Gastroesophageal sphincter (tissue), 4 donors: Measurements from ENCODE around the gene NUP210L. TPM values are rescaled to one million over a fixed set of nuclear protein-coding genes. Genes with fewer than 3 reads are reported as not detected.

Experiments used
- ATAC-seq: fragments of 150-250 bp; one replicate; pipeline ENCODE4 v1.9.1; 2016; ENCODE audit warnings: mild to moderate bottlenecking, moderate library complexity
- H3K27ac ChIP-seq, 4 donors: fragments of 200-600 bp; sonication (generic) in 3 of 4; 1 replicate in 3 of 4; 2 replicates in 1 of 4; pipeline ENCODE4 v1.5.1; 2016 to 2019
- H3K27me3 ChIP-seq: fragments of 200-600 bp; sonication (generic); one replicate; pipeline ENCODE4 v1.5.1; 2019
- H3K36me3 ChIP-seq, 2 donors: fragments of 200-600 bp; sonication (generic); one replicate each; pipeline ENCODE4 v1.5.1; 2019; ENCODE audit warnings: control low read depth in 1 of 2
- H3K4me1 ChIP-seq, 3 donors: fragments of 200-600 bp; sonication (generic); 1 replicate in 2 of 3; 2 replicates in 1 of 3; pipeline ENCODE4 v1.5.1; 2016 to 2019; ENCODE audit warnings: control low read depth in 2 of 3
- H3K4me3 ChIP-seq, 2 donors: fragments of 200-600 bp; sonication (generic); one replicate each; pipeline ENCODE4 v1.5.1; 2019; ENCODE audit warnings: mild to moderate bottlenecking in 1 of 2, moderate library complexity in 1 of 2
- H3K9me3 ChIP-seq, 3 donors: fragments of 200-600 bp; sonication (generic); one replicate each; pipeline ENCODE4 v1.5.1; 2017 to 2019; ENCODE audit warnings: control low read depth in 2 of 3
- EP300 ChIP-seq: sonication (generic); formaldehyde crosslinking; IDR thresholded peaks from one replicate; pipeline ENCODE4 v1.6.1; 2017; ENCODE audit warnings: antibody characterized with exemption, mild to moderate bottlenecking
- POLR2A ChIP-seq, 2 donors: fragments of 450-650 bp; IDR thresholded peaks; one replicate each; pipeline ENCODE4 v1.6.1; 2017; ENCODE audit warnings: antibody characterized with exemption in 2 of 2, mild to moderate bottlenecking in 2 of 2, moderate library complexity in 1 of 2
- POLR2AphosphoS5 ChIP-seq: sonication (generic); formaldehyde crosslinking; IDR thresholded peaks from one replicate; pipeline ENCODE4 v1.6.1; 2017; ENCODE audit warnings: antibody characterized with exemption
- WGBS, 2 donors: methylation state at CpG; one replicate each; pipeline ENCODE4 v1.1.5; 2018; ENCODE audit warnings: low coverage in 1 of 2; 5-methylcytosine and 5-hydroxymethylcytosine counted together
- total RNA-seq, 4 donors: library from RNA; depleted of rRNA; stranded (reverse); fragments of >200 nt; gene quantifications; one replicate each; pipeline ENCODE4 v1.1.0, GENCODE V29; 2016
- TF ChIP-seq, protein P1 (sequence below), 4 experiments: fragments of 200-600 bp in 2 of 4; fragments of 450-650 bp in 2 of 4; sonication (generic) in 1 of 4; IDR thresholded peaks; one replicate each; pipeline ENCODE4 v1.5.1; 2017 to 2019; ENCODE audit warnings: antibody characterized with exemption in 4 of 4, mild to moderate bottlenecking in 2 of 4, moderate library complexity in 2 of 4

Gene NUP210L
- total RNA-seq, 4 donors from 2014 or later, result not detected

DNA sequence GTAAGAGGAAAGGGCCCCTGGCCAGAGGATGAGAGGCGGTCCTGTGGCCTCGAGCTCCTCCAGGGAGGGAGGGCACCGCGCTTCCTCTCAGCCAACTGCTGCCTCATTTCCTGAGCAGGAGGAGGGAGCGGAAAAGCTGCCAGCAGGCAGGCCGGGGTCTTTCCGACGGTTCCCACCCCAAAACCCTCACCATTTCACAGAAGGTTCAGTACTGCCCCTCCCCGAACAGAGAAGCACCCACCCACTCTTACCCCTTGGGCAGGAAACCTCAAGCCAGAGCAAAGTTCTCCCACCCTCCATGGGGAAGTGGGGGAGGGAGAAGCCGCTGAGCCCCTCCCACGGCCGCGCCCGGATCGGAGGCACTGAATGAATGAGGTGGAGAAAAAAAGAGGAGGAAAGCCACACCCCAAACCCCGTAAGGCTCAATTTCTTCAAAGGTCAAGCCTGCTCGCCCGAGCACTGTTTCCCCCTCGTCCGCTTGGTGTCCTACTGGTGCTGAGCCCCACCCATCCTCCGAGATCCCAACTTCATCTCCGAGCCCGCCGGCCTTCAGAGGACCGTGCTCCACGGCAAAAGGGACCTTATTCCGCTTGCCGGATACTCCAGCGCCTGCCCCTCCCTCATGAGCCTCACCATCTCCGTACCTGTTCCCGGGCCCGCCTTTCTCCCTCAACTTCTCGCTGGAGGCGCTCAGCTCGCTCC, 27.6 kb upstream of the NUP210L start:
- ATAC-seq, result peak; percentile 42
- H3K27me3 ChIP-seq, result no peaks in the 10 kb centered on the region
- peaks cover 0 to 57% (median 35%) of the 10 kb centered on the region in 3 donors for H3K4me1 ChIP-seq
- H3K27ac ChIP-seq, result peak overlapping the region; percentile 55 to 97 (median 90)
- peak overlapping the region; percentile 63 to 85 for H3K4me3 ChIP-seq
- TF ChIP-seq POLR2A (IDR thresholded peaks at IDR 0.05), result no peak
- TF ChIP-seq POLR2AphosphoS5, result peak; percentile 13
- no peaks in the 10 kb centered on the region for H3K36me3 ChIP-seq
- no peaks in the 10 kb centered on the region for H3K9me3 ChIP-seq
- WGBS, 2 donors, result 0 to 1% methylated on average over 12 to 20 of the region's 35 CpGs

DNA sequence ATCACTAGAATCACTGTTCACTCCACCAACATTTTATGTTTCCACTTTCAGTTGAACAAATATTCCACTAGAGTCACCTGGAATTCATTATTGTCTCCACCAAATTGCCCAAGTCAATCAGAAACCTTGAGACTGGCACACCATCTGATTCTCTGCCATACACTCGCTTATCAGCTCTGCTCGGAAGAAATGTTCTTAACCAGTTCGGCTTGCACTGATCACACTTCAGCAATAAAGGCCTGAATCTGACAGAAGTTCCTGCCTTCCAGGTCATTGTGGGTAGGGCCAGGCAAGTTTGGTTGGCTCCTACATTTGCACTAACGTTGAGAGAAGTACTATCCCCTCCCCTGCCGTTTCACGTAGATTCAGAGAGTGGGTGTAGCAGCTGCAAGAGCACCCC, 27.1 kb upstream of the NUP210L start:
- Histone ChIP-seq H3K4me1 (peaks cover 0 to 63% (median 35%) of the 10 kb centered on the region in 3 donors), H3K36me3 (no peaks in the 10 kb centered on the region), H3K4me3 (peak overlapping the region; percentile 63 to 85), H3K27me3 (no peaks in the 10 kb centered on the region), H3K27ac (peak overlapping the region; percentile 55 to 97 (median 90)), H3K9me3 (no peaks in the 10 kb centered on the region)
- ATAC-seq, result no peak
- TF ChIP-seq POLR2A (IDR thresholded peaks at IDR 0.05), result no peak
- TF ChIP-seq, protein P1, sequence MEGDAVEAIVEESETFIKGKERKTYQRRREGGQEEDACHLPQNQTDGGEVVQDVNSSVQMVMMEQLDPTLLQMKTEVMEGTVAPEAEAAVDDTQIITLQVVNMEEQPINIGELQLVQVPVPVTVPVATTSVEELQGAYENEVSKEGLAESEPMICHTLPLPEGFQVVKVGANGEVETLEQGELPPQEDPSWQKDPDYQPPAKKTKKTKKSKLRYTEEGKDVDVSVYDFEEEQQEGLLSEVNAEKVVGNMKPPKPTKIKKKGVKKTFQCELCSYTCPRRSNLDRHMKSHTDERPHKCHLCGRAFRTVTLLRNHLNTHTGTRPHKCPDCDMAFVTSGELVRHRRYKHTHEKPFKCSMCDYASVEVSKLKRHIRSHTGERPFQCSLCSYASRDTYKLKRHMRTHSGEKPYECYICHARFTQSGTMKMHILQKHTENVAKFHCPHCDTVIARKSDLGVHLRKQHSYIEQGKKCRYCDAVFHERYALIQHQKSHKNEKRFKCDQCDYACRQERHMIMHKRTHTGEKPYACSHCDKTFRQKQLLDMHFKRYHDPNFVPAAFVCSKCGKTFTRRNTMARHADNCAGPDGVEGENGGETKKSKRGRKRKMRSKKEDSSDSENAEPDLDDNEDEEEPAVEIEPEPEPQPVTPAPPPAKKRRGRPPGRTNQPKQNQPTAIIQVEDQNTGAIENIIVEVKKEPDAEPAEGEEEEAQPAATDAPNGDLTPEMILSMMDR (IDR thresholded peaks at IDR 0.05), result no peak
- TF ChIP-seq POLR2AphosphoS5, result no peak
- TF ChIP-seq EP300, result no peak
- 0% methylated on average over 6 of the region's 6 CpGs; no CpG with 5 or more reads in 1 of the 2 donors for WGBS, 2 donors

DNA sequence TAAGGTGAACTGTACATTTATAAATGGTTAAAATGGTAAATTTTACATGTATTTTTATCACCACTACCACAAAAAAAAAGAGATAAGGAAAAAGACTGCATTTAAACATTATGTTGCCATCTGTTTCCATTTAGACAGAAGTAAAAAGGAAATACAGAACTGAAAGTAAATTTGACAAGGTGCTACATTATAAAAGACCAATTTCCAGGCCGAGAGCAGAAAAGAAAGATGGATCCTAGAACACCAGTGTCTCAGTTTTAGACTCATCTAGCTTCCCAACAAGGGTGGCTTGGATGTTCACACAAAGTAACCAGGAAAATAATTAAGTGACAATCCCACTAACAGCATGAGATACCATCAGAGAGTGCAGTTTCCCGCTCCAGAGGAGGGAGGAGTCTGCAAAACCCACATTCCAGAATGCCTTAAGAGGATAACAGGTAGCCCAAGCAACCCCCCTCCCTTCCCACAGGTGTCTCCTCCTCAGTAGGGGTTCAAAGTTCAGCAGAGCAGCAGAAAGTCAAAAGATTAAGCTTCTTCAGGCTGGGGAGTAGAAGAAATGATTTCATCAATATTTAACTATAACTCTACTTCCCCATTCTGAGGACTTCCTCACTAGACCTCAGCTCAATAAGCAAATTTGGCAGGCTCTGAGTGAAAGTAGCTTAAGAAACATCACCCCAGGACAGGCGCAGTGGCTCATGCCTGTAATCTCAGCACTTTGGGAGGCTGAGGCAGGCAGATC, 25.2 kb upstream of the NUP210L start:
- 63 to 80% methylated on average over 1 to 3 of the region's 3 CpGs for WGBS, 2 donors
- TF ChIP-seq, protein P1 (IDR thresholded peaks at IDR 0.05), result no peak
- TF ChIP-seq POLR2AphosphoS5 (no peak), EP300 (no peak), POLR2A (IDR thresholded peaks at IDR 0.05) (no peak)
- Histone ChIP-seq H3K27me3 (no peaks in the 10 kb centered on the region), H3K9me3 (no peaks in the 10 kb centered on the region), H3K36me3 (peaks cover 0 to 10% of the 10 kb centered on the region in 2 donors), H3K4me3 (no peak overlapping the region), H3K4me1 (peaks cover 0 to 79% (median 47%) of the 10 kb centered on the region in 3 donors), H3K27ac (peak overlapping the region in 1 of 4 donors; percentile 27)
- ATAC-seq, result no peak

DNA sequence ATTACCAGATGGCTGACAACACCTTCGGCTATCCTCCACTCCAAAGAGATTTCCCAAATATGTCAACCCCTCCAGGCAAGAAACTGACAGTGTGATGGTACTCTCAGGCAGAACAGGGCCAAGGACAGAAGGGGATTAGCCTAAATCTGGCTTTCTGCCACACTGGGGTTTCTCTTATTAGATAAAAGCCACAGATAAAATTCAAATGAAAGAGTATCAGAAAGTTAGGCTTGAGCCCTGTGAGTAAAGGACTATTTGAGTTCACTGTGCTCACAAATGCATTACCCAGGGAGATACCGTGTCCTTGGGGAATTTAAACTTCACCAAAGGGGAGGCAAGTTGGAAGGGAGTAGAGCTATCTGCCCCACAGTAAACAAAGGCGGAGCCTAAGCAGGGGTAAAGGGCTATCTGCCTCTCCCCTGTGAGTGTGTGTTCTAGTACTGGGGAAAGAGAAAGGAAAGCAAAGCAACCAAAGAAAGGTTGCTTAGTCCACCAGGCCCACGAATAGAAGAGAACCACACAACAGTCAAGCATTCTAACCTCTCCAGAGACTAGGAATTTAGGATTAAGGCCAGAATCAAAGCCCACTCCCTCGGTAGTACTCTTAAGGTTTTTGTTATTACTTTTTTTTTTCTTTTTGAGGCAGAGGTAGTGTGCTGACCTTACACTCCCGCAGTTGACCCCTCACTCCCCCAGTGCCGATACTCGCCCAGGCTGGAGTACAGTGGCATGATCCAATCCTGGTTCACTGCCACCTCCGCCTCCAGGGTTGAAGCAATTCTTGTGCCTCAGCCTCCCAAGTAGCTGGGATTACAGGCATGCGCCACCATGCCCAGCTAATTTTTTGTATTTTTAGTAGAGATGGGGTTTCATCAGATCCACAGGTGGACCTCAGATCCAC, 24.3 kb upstream of the NUP210L start:
- no peak for ATAC-seq
- 67 to 88% methylated on average over 6 to 8 of the region's 10 CpGs for WGBS, 2 donors
- H3K4me1 ChIP-seq, result peaks cover 0 to 79% (median 47%) of the 10 kb centered on the region in 3 donors

More for the DNA sequence above, 24.3 kb upstream of the NUP210L start:
- Histone ChIP-seq H3K27me3 (no peaks in the 10 kb centered on the region), H3K27ac (peak overlapping the region in 3 of 4 donors; percentile 15 to 24 (median 17)), H3K9me3 (no peaks in the 10 kb centered on the region), H3K36me3 (peaks cover 0 to 18% of the 10 kb centered on the region in 2 donors), H3K4me3 (no peak overlapping the region)
- no peak for TF ChIP-seq EP300
- no peak for TF ChIP-seq POLR2A (IDR thresholded peaks at IDR 0.05)
- TF ChIP-seq, protein P1 (IDR thresholded peaks at IDR 0.05), result no peak
- TF ChIP-seq POLR2AphosphoS5, result no peak
